NCI-H82 treated with DMSO at 0.1 percent for 48 hours (cell line): Measurements from ENCODE around the gene FRMD7.
"Not testable (repeated sequence)": the region's sequence is repeated elsewhere in the genome, so short reads cannot be mapped to it uniquely, and the experiment has no call there.

Experiments used
- DNase-seq: peaks from one replicate; lab custom pipeline; 2025; ENCODE audit not compliant: unreplicated experiment; lab: John Stamatoyannopoulos, UW

Gene FRMD7, protein sequence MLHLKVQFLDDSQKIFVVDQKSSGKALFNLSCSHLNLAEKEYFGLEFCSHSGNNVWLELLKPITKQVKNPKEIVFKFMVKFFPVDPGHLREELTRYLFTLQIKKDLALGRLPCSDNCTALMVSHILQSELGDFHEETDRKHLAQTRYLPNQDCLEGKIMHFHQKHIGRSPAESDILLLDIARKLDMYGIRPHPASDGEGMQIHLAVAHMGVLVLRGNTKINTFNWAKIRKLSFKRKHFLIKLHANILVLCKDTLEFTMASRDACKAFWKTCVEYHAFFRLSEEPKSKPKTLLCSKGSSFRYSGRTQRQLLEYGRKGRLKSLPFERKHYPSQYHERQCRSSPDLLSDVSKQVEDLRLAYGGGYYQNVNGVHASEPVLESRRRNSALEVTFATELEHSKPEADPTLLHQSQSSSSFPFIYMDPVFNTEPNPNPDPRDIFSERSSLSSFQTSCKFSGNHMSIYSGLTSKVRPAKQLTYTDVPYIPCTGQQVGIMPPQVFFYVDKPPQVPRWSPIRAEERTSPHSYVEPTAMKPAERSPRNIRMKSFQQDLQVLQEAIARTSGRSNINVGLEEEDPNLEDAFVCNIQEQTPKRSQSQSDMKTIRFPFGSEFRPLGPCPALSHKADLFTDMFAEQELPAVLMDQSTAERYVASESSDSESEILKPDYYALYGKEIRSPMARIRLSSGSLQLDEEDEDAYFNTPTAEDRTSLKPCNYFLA

DNA sequence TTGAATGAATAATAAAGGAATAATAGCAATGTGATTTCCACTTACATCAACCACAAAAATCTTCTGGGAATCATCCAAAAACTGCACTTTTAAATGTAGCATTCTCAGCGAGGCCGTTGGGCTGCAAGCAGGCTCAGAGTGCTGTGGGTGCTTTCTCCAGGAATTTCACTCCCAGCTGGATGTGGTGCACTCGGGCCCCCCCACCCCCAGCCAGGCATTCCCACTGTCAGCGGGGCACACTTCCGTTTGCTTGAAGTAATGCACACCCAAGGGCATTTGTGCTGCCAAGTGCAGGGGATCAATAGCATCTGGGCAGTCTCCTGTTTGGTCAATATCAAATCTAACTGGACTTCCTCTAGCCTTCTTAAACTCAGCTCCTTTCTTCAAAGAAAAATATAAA is at the start of gene FRMD7:
Gene FRMD7 (minus strand): TSS at position 278 of the 400 bp plus-strand sequence. CDS start 176 bp downstream, at position 102.
- DNase-seq, result no peak

DNA sequence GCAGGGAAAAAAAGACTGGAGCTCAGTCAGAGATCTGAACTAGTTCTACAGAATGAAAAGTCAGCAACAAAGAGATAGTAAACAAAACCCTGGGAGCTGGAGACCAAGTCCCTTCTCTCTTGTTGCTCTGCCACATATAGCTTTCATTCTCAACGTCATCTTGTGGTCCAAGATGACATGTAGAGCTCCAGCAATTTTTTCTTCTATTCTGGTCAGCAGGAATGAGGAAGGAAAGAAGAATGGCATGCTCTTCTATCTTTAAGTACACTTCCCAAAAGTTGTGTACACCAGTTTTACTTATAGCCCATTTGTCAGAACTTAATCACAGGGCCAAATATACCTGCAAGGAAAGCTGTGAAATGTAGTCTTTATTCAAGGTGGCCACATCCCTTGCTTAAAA is 45.8 kb upstream of the FRMD7 start:
- no peak for DNase-seq

DNA sequence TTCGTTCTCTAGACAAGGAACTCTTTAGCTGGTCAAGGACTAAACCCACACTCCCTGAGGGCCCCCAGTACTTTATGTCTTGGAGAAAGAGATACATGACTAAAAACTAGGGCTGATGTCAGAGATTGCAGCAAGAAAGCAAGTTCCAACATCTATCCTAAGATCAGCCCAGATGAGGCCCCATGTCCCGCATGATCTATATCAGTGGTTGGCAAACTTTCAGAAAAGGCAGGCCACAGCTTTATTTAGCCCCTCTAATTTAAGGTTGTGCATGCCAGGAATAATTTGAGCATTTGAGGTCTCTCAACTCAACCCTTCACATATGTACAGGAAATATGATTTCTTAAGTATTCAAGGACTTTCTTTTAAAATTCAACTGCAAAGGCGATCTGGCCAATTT is 44.1 kb upstream of the FRMD7 start:
- DNase-seq, result no peak

DNA sequence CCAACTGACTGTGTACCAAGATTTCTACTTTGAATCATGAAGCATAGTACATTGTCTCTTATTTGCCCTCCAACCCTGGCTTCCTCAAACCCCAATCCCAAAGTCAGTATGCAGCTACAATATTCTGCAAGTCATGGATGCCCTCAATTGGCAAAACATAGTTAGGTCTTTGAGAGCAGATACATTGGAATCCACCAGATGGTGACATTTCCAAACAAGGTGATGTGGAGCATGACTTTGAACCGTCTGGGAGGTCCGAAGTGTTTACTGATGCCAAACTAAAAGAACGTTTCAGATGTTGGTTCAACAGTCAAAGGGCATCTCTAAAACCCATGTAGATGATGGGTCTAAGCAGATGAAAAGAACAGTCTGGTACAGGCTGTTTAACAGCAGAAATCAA is 43.7 kb upstream of the FRMD7 start:
- no peak for DNase-seq

DNA sequence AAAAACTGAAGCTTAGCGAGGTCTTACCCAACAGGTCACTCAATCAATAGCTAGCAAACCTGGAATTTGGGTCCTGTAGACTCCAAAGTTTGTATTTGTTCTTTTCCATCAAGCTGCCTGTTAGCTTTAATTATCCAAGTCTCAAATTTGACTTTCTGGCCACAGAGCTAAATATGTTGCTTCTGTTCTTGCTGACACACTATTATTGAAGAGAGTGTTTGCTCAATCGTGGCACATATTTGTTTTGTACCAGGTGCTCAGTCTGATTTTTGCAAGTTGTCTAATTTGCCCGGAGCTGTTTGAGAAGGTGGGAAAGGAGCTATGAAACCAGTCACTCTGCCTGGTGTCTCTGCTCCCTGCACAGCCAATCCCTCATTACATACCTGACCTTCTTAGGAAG is 41.7 kb upstream of the FRMD7 start:
- no peak for DNase-seq

DNA sequence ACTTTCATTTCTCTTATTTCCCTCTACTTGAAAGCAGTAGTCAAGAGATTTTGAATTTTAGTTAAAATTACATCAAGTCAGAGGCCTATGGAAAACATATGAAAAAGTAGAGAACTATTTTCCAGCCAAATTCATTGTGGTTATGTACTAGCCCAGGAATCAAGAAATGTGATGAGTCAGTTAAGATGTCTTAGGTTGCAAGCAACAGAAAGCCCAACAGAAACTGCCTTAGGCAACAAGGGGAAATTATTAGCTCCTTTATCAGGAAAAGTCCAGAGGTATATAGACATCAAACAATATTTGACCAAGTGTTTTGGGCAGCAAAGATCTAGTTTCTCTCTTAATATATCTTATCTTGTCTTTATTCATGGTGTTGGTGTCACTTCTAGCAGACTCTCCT is 37.8 kb upstream of the FRMD7 start:
- no peak for DNase-seq

DNA sequence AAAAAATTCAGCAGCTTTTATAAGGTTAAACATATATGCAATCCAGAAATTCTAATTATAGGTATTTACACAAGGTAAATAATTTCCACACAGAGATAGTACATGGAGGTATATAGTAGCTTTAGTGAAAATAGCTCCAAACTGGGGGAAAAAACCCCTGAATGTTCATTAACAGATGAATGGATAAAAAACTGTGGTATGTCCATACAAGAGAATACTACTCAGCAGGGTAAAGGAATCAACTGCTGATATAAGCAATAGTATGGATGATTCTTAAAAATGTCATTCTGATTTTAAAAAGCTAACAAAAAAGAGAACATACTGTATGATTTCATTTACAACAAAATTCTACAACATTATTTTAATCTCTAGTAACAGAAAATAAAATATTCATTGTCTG is 37.2 kb upstream of the FRMD7 start:
- DNase-seq, result no peak

DNA sequence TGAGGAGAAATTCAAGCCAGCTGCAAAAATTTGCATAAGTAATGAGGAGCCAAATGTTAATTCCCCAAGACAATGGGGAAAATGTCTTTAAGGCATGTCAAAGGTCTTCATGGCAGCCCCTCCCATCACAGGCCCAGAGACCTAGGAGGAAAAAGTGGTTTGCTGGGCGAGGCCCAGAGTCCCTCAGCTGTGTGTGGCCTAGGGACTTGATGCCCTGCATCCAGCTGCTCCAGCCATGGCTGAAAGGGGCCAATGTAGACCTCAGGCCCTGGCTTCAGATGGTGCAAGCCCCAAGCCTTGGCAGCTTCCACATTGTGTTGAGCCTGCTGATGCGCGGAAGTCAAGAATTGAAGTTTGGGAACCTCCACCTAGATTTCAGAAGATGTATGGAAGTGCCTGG is 35.3 kb upstream of the FRMD7 start:
- not testable (repeated sequence) for DNase-seq

DNA sequence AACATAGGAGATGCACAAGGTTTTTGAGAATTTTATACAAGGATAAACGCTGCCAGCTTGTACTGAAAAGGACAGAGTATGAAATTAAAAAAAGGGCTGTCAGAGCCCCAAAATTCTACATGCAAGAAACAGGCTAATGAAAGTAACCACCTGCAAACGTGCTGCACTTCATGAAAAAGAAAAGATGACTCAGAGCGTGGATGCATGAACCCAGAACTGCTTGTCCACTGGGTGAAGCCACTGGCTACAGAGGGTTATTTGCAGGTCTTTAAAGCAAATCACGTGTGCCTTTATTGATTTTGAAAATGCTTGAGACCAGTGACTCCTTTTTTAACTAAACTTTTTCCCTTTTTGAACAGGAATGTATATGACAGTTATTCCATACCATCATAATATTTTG is 25.3 kb upstream of the FRMD7 start:
- no peak for DNase-seq

DNA sequence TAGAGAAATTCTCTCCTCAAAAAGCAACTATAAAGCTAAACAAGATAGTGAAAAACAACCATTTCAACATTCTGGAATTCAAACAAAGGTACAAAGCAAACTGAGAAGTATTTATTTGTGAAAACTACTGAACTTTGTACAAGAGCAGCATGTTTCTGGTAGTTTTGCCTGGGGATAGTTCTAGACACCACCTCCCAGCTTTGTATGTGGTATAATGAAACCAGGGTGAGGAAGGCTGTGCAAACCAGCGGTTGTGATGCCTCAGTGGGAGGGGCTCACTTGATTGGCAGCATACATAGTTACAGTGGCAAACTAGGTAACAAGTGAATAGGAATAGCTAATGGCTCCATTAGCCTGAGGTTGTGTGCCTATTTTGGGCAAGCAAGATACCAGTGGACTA is 18.6 kb upstream of the FRMD7 start:
- DNase-seq, result no peak

DNA sequence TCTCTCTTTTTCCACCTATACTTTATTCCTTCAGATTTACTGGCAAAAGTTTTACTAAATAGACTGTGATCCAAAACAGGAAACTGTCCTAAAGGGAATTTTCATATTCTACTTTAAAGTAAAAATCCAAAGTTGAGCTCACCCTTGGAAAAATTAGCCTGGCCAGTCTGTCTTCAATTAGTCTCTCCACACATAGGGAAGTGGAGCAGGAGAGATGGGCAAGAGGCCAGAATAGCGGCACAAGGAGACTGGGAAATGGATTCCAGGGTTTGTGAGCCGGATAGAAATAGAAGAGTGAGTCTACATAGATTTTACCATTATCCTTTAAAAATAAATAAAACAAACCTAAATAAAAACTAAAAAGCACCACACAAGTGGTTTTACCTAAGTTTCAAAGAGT is 16.2 kb upstream of the FRMD7 start:
- DNase-seq, result no peak

DNA sequence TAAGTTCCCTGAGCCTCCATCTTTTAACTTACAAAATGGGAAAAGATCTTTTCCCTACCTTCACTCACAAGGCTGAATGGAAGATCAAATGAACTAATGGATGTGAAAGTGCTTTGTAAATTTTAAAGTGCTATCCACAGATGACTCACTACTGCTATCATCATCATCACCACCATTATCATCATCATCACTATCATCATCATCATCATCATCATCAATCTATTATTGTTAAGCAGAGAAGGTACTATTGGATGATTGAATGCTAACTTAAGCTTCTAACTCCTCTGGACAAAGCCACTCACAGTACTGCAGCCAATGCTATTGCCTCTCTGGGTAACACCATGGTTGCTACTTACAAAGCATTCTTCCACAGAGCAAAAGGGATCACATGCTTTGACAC is 1.9 kb downstream of the FRMD7 start:
- no peak for DNase-seq

DNA sequence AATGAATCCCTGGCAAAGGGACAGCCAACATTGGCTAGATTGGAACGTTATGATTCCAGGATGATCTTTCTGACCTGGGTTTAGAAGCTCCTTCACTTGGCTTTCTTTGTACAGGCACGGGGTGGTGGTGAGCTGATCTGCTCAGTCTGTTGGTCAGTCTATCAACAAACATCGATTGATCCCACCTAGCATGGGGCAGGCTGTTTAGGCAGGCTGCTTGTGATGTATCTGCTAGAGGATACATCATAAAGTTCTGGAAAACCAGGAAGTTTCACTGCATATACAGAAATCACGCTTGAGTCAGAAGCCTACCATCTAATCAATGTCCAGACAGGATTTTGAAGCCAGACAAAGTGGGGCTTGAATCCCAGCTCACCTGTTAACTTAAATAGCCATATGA is 6.9 kb downstream of the FRMD7 start:
- no peak for DNase-seq

DNA sequence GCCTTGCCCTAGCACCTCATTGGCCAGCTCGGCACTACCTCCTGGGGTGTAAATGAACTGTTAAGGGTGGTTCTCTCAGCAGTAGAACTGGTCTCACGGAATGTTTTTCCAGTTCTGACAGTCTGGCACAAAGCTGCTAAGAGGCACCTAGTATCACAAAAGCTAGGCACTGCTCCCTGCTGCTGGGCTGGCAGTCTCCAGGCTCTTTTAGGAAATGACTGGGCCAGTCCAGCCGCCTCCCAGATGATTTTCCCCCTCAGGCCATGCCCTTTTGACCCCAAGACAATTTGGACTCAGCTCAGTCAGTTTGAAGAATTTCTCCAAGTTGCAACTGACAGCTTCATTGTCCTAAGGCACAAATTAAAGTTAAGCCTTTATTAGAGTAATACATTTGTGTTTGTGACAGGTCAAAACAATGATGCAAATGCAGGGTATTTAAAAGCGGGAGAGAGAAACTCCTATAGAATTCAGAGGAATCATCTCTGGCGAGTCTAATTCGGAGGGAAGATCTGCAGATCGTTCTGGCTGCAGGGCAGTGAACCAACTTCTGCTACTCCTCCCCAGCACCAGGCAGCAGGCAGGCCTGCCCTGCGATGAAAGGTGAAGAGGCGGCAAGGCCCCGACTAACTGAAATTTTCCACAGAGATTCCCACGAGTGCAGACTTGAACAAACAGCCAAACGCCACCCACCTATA is 7.9 kb downstream of the FRMD7 start:
- no peak for DNase-seq

DNA sequence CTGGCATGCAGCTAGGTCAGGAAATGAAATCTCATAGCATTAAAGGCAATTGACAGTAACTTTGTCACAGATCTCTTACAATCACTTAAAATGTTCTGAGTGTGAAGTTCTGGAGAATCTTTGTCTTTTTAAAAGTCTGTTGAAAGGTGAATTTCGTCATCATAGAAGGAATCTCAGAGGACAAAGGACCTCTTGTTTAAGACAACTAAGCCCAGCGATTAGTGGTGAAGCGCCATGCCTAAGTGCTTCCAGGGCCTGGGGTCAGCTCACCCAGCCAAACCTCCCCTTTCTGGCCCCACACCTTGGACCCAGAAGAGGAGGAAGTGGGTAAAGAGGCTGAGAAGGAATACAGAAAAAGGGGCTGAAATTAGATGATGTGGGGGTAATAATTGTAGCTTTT is 8.5 kb downstream of the FRMD7 start:
- DNase-seq, result no peak

DNA sequence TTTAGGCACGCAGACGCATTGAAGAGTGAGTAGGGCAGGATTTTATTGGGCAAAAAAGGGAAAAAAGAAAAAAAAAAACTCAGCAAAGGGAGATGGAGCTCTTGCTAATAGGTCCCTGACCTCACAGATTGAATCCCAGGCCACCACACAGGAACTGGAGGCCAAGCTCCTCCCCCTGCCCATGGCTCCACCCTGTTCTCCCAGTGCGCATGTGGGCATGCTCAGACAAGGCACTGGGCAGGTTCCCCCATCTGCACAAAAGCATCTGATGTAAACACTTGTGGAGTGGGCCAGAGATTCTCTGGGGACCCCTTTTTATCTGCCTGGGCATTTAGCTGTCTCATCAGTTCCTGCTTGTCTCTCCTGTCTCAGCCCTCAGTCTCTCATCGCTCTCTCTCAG is 9.5 kb downstream of the FRMD7 start:
- no peak for DNase-seq

DNA sequence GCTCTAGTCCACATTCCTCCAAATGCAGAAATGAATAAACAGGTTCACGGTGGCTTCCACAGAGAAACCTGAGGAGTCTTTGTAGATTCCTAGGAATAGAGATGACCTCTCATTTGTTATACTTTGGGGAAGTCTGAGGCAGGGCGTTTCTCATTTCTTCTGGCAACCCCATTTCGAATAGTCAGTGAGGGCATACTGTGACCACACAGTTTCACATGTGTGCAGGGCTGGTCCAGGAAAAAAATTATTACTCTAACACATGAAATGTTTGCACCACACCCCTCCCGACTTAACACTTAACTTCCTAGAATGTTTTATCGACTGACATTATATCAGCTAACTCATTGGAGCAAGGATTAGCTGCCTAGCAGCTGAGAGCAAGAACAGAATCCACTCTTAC is 12.0 kb downstream of the FRMD7 start:
- DNase-seq, result no peak

DNA sequence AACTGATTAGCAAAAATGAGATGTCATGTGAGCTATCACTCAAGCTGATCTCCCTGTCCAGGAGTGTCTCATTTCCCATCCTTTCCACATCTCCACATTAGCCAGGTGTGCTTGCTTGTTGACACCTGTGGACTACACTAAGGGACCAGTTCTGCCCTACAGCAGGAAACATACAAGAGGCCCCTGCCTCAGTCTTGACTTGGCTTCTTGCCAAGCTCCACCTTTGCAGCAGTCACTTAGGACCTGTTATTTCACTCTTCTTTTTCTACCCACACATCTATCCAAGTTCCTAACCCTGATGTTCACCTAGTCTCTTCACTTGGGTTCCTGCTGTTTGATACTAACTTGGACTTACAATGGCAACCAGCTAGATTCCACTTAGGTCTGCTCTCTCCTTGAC is 13.2 kb downstream of the FRMD7 start:
- no peak for DNase-seq

DNA sequence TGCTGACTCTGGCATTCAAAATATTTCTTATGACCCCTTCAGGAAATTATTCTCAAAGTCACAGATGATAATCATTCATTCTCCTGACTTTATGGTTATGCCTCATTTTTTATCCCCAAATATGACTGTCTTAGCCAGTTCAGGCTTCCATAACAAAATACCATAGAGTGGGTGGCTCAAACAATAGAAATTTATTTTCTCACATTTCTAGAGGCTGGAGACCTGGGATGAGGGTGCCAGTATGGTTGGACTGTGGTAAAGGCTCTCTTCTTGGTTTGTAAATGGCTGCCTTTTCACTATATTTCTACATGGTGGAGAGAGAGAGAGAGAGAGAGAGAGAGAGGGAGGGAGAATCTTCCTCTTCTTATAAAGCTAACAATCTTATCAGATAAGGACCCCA is 20.5 kb downstream of the FRMD7 start:
- no peak for DNase-seq

DNA sequence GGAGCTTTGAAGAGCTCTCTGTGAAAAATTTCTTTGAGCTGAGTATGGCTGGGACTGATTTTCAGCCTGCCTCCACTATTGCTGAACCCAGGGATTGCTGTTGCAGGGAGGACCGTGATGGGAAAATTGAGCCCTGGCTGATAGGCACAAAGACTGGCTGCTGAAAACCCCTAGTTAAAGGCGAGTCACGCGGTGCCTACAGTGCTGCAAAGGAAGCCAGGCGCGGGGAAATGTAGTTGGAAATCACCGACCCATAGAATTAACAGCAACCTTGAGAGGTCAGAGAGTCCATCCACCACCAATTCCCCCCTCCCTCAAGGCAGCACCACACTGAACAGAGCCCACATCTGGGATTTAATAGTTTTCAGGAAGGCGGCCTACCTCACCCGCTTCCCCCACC is 26.0 kb downstream of the FRMD7 start:
- no peak for DNase-seq

DNA sequence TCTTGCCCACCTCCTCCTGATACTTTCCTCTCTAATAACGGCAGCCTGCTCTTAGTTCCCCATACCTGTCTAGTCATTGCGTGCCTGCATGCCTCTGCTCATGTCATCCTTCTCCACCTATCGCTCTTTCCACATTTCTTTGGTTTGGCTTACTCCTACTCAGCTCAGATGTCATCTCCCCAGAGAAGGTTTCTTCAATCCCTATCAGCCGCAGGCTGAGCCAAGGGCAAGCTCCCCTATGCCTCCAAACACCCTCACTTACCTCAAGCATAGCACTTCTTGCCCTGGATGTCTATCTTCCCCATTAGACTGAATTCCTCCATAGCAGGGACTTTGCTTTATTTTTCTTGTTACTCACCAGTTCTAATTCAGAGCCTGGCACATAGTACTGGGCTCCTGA is 26.6 kb downstream of the FRMD7 start:
- no peak for DNase-seq

DNA sequence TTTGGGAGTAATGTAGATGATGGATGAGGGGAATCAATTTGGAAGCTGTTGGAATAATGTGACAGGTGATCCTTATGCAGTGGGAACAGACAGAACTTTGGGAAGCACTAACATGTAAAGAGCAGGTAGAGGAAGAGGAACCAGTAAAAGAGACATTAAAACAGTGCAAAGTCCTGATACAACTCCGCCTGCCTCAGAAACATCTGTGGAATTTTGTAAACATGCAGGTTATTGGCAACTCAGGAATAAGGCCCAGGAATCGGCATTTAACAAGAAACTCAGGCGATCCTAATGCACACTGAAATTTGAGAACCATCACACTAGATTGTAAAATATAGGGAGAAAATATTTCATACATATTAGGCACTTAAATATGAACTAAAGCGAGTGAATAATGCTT is 29.1 kb downstream of the FRMD7 start:
- DNase-seq, result not testable (repeated sequence)
